GM21825 (cell line): ENCODE data around the gene UGT2B17.

ENCODE experiments used
- ATAC-seq: cut with Tn5 transposase; IDR thresholded peaks from one replicate; pipeline ENCODE4 v1.9.1; 2021; ENCODE audit warnings: mild to moderate bottlenecking, moderate library complexity; ENCODE audit not compliant: unreplicated experiment

Gene UGT2B17

GRCh38 chr4:68489338-68489737 lies 86.8 kb downstream of the UGT2B17 start:
- ATAC-seq = no peak
